GM18951 (cell line): Measurements from ENCODE around the gene PRSS35.
"Not testable (repeated sequence)": the region's sequence is repeated elsewhere in the genome, so short reads cannot be mapped to it uniquely, and the experiment has no call there.

ENCODE experiments used
- POLR2A ChIP-seq: IDR thresholded peaks from 4 replicates; pipeline ENCODE4 v1.6.1; 2011; ENCODE audit warnings: mild to moderate bottlenecking; ENCODE audit not compliant: insufficient read length, insufficient read depth; ENCODE audit errors: extremely low read depth
- in situ Hi-C: fragments of 300-500 bp; cut with MboI; formaldehyde crosslinking; loops from one replicate; pipeline ENCODE4 v1.12.0; 2022; ENCODE audit warnings: low sequenced_read_pairs, mixed read lengths, inconsistent platforms; ENCODE audit not compliant: unreplicated experiment

Gene PRSS35

DNA sequence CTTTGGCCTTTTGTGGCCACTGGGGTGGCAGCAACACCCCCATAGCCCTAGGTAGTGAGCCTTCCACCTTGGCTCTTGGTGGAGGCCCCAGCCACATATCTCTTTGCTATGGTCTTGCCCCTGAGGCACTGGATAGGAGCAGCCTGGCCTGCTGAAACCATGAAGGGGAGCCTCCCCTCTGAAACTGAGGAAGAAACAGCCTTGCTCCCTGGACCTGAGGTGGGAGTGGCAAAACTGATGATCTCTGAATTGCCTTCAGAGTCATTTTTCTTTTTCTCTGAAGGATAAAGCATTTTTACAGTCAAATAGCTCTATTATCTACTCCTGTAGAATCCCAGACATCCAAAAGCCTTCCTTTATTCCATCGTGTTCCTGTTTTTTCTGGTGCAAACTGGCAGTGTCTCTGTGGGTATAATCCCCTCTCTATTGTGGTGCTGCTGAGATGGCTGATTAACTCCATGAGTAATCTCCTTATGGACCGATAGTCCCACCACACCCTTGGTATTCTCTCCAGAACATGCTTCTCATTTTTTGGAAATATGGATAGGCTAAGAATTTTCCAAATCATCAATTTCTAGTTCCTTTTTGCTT, 22.0 kb upstream of the PRSS35 start:
- in situ Hi-C loops: no loop called here
- TF ChIP-seq POLR2A: no peak

DNA sequence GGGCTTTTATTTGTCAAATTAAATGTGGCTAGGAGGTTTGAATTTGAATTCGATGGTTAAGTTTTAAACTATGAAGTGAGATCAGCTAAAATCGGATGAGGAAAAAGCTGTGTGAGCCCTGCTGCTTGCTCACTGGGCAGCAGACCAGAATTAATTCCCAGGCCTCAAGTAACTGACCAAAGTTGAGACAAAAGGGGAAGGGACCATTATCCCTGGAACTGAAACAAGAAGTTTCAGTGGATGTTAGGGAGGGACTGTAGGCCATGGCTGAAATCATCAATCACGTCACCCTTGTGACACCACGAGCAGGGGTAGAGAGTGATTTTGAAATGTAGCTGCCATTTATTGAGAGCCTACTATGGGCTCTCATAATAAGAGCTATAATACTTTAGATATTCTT, 7.0 kb upstream of the PRSS35 start:
- no peak for TF ChIP-seq POLR2A
- in situ Hi-C loops: no loop called here

DNA sequence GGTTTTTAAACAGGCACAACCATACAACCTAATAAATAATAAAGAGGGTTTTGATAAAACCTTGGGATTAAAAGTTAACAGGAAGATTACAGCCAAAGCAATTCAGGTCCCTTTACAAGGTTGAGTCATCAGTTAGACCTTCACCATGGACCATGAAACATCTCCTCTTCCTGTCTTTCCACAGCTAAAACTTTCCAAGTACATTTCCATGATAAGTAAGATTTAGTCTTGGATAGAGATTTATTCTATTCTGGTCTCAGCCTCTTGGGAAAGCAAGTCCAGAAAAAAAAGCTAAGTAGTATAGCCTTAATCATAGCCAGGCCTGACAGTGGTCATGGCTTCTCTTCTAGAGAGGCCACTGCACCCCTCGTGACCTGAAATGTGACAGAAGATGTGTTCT, 2.9 kb upstream of the PRSS35 start:
- no peak for TF ChIP-seq POLR2A
- in situ Hi-C loops: no loop called here

DNA sequence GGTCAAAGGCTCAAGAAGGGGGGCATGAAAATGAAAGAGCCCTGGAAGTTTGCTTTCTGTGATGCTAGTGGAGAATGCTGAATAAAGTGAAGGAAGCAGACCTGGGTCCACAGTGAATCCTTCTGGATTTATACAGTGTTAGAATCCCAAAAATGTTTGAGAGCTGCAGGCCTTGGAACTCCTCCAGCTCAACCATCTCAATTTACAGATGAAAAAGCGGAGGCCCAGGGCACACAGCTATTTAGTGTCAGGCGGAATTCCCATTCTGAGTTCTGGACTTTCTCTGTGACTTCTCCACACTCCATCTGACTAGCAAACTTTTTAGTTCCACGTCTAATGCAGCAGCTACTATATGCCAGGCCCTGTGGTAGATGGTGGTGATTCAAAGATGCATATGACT, 1.5 kb upstream of the PRSS35 start:
- in situ Hi-C loops: no loop called here
- TF ChIP-seq POLR2A: no peak

DNA sequence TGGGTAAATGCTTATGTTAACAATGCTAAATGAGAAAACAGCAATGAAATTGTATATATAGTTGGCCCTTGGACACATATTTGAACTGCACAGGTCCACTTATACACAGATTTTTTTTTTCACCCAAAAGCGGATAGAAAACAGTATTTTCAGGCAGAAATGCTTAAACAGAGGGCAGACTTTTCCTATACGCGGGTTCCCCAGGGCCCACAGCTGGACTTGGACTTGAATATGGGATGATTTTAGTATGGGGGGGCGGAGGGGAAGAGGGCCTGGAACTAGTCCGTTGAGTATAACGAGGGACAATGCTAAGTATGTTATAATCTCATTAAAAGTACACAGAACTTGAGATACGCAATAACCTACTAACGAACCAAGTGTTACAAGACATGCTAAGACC, 1.1 kb upstream of the PRSS35 start:
- in situ Hi-C loops: no loop called here

DNA sequence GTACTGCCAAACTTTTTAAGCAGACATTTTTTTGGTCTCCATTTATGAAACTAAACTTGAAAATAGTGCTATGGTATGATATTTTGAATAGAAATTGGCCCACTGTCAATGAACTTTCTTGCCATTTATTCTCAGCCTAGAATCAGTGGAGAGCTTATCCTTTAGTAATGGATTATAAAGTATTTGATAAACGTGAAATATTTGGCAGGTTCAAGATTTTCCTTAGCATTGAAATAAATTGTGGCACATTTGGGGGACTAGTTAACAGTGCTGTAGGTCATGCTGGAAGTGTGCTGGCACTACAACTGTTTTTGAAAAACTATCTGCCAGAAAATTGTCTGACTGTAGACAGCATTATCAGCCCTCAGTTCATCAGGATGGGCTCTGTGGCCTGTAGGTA, 2.1 kb downstream of the PRSS35 start:
- no peak for TF ChIP-seq POLR2A
- in situ Hi-C loops: no loop called here

More for the DNA sequence above, 1.1 kb upstream of the PRSS35 start:
- TF ChIP-seq POLR2A: no peak

DNA sequence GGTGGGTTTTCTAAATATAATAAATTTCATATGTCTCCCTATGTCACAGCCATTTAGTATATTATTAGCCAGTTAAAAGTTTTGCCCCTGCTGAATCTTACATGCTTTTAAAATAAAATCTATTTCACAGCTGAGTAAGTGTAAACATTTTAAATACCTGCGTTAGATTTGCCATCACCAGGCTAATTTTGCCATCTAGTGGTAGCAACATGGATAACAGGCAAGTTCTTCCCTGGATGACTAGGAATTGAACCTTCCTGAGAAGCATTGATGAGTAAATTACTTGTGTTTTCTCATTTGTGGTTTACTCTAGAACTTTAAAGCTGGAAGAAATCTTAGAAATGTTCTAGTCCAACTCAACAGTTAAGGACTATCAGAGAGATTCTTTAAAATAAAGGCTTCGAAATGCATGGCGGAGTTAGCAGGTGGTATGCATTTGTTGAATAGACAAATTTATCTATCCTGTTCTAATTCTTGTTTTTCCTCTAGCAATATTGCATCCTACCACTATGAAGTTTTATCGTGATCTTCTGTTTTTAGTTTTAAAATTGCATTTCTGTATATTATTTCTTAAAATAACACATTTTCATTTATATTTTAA, 2.6 kb downstream of the PRSS35 start:
- TF ChIP-seq POLR2A: no peak
- in situ Hi-C loops: loop anchor here (5.0 kb wide), 1 partner anchor 293 kb away; no protein-coding TSS in a partner anchor

DNA sequence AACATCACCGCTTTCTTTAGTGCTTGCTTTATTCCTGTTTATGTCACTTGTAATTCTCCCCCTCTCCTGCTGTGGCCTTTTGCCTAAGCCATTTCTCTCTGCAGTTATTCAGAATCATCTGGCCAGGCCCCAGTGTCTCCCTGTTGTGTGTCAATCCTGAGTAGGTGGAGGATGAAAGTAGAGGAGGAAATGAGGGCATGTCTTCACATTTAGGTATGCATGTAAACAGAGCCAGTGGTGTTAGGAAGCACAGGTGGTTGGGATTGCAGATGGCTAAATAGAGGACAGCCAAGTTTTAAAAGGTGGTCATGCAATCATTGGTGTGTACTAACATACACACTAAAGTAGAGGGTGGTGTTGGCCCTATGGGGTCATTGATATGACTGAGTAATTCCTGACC, 5.2 kb downstream of the PRSS35 start:
- in situ Hi-C loops: loop anchor here (5.0 kb wide), 1 partner anchor 295 kb away; no protein-coding TSS in a partner anchor
- no peak for TF ChIP-seq POLR2A

DNA sequence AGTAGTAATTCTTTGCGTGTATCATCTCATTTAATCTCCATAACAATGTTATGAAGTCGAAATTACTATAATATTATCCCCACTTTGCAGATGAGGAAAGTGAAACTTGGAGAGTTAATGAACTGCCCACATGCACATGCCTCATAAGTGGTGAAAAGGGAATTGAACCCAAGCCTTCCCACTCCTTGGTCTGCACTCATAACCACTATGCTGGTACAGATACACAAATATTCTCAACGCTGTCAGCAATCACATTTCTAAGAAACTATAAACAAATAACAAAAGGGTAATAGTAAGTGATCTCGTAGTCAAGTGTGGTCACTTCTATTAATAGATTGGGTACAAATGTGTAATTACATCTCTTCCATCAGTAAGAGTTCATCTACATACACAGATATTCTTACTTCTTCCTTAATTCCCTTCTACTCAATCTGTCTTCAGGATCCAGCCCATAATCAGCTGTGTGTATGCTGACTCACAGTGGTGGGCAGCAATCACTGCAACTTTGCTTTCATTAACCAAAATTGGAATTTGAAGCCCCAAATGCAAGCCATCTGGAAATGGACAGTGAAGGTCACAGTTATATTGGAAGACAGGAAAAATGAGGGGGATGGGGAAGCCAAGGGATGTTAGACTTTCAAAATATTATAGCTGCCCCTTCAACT, 6.6 kb downstream of the PRSS35 start:
- in situ Hi-C loops: loop anchor here (5.0 kb wide), 1 partner anchor 297 kb away; no protein-coding TSS in a partner anchor
- no peak for TF ChIP-seq POLR2A

DNA sequence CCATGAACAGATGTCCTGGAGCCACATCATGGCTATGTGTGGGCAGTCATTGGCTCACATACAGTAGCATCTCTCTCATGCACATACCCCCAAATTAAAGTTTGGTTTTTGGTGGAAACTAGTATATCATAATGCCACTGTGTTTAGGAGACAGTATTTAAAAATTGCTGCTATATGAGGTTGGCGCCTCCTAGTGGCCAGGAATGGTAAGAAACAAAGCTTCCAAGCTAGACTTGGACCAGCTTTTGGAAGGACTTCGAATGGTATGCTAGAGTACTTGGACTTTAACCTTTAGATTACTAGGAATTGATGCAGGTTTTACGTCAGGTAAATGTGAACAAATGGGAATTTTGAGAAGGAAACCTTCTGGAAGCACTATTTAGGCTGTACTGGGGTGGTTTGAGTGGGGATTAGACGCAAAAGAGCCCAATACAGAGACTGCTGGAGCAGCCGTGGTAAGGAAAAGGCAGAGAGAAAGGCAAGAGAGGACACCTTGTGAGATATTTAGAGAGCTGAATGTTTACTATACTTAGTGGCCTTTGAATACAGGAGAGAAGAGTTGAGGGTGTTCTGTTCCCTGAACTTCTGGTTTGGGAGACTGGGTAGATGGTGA, 23.8 kb downstream of the PRSS35 start:
- in situ Hi-C loops: no loop called here
- TF ChIP-seq POLR2A: no peak

DNA sequence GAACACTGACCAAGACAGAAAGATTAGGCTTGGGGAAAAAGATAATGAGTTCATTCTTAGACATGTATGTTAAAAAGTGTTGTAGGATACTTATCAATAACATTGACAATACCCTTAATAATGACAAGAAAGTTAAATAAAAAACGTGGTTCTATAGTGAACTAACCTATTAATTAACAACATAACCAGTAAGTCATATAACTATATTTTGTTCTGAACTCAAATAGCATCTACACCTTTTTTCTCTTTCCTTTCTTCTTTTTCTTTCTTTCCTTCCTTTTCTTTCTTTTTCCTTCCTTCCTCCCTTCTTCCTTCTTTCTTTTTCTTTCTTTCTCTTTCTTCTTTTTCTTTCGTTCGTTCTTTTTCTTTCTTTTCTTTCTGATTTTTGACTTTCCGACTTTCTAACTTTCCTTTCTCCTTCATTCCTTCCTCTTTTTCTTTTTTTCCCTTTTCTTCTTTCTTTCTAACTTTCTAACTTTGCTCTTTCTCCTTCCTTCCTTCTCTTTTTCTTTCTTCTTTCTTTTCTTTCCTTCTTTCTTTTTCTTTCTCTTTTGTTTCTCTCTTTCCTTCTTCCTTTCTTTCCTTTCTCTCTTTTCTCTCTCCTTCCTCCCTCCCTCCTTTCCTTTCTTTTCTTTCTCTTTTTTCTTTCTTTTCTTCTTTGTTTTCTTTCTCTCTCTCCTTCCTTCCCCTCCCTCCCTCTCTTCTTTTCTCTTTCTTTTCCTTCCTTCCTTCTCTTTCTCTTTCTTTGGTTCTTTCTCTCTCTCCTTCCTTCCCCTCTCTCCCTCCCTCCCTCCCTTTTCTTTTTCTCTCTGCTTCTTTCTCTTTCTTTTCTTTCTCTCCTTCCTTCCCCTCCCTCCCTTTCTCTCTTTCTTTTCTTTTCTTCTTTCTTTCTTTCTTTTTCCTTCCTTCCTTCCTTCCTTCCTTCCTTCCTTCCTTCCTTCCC, 24.6 kb downstream of the PRSS35 start:
- TF ChIP-seq POLR2A: no peak
- in situ Hi-C loops: no loop called here

DNA sequence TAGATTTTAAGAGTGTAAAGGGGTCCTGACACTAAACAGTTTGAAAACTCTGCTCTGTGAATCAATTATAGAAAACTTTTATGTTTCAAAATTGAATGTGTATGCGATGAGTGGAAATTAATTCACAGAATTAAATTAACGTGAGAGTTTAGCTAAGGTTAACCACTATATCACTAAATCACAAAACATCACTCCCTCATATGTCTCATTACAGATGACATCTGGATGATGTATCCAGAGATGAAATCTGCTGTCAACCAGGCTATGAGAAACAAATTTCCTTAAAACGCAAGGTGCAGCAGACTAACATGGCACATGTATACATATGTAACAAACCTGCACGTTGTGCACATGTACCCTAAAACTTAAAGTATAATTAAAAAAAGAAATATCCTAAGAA, 27.3 kb downstream of the PRSS35 start:
- in situ Hi-C loops: no loop called here
- no peak for TF ChIP-seq POLR2A

DNA sequence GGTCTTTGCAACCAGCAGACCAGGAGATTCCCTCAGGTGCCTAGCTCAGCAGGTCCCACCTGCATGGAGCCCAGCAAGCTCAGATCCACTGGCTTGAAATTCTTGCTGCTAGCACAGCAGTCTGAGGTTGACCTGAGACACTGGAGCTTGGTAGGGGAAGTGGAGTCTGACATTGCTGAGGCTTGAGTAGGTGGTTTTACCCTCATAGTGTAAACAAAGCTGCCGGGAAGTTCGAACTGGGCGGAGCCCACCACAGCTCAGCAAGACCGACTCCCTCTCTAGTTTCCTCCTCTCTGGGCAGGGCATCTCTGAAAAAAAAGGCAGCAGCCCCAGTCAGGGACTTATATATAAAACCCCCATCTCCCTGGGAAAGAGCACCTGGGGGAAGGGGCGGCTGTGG, 34.3 kb downstream of the PRSS35 start:
- TF ChIP-seq POLR2A: no peak
- in situ Hi-C loops: no loop called here

DNA sequence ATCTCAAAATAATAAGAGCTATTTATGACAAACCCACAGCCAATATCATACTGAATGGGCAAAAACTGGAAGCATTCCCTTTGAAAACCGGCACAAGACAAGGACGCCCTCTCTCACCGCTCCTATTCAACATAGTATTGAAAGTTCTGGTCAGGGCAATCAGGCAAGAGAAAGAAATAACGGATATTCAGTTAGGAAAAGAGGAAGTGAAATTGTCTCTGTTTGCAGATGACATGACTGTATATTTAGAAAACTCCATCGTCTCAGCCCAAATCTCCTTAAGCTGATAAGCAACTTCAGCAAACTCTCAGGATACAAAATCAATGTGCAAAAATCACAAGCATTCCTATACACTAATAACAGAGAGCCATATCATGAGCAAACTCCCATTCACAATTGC, 38.1 kb downstream of the PRSS35 start:
- in situ Hi-C loops: not testable (repeated sequence)

DNA sequence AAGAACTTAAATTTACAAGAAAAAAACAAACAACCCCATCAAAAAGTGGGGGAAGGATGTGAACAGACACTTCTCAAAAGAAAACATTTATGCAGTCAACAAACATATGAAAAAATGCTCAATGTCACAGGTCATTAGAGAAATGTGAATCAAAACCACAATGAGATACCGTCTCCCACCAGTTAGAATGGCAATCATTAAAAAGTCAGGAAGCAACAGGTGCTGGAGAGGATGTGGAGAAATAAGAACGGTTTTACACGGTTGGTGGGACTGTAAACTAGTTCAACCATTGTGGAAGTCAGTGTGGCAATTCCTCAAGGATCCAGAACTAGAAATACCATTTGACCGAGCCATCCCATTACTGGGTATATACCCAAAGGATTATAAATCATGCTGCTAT, 39.4 kb downstream of the PRSS35 start:
- in situ Hi-C loops: not testable (repeated sequence)
